ENCODE data around the gene TTL.
A peak's percentile ranks its signal among the peaks of the same experiment; 100 is the strongest.

The TTL gene

DNA sequence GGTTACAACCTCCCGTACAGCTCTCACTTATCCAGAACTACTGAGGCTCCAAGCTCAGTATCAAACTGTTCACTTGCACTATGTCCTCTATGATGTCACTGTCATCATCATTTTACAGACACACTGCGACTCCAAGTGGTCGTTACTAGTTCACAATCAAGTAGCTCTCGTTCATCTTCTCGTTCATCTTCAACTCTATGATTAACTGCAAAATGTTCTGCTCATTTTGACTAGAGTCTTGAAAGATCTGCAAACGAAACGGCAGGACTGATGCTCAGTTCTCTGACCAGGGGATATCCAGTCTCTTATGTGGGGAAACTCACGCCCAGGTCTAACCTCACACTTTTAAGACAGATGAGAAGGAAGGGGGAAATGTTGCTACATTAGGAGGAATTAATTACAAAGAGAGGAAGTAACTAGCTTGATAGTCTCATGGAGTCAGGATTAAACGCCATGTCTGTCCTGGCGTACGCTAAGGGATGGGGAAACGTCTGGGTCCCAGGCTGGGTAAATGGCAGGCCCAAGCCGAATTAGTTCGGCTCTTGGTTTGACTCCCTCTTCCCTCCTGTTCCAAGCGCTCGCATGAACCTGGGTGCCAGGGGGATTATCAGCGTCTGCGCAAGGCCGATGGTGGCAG, 101.7 kb downstream of the TTL start:
- DNase-seq (ENCODE audit: low read depth in 2 of 2), result no peak

DNA sequence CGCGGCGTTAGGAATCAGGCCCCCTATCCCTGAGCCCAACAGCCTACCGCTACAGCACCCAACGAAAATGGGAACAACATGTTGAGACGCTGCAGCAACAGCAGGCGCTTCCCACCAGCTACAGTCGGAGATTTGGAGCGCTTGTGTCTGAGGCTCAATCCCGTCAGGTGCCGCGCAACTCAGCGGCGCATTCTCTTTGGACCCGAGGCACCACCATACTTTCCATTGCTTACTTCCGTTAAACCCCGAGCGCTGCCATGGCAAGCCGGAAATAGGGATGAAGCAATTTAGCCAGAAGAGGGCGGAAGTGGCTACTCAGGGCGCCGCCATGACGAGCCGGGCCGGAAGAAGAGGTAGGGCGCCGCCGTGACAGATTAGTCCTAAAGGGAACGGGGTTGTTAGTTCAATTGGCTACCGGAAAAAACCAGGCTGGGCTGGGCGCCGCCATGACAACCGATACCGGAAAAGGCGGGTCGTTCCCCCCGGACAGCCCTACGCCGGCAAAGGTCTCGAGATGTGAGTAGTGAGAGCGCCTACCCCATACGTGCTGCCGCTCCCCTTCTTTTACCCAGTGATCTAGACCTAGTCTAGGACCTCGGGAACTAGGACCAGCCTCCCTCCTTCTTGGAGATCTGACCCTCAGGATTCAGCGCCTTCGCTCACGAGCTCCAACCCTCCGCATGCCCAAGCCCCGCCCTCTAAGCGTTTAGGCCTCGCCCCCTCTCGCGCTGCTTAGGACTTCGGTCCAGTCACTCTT, 102.4 kb downstream of the TTL start, which contains the start of gene CHCHD5:
Gene CHCHD5, plus strand, starts transcription at position 476 of the 757 bp plus-strand sequence. Its CDS starts 39 bp downstream, at position 515.
- DNase-seq (ENCODE audit: low read depth in 2 of 2), result peak; percentile 82 to 87

DNA sequence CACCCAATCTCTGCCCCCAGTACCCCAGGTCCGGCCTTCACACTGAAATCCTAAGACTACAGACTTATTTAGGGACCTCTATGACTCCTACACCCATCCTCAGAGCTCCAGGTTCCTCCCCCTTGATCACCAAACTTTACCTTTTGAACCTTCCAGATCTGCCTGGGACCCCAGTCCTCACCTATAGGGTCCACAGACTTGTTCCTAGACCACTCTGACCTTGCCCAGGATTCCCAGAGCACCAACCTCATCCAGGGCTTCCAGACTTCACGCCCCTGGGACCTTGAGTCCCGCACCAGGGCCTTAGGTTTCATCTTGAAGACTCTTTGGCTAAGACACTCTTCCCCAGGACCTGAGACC, 102.9 kb downstream of the TTL start:
- no peak for DNase-seq (ENCODE audit: low read depth in 2 of 2)

DNA sequence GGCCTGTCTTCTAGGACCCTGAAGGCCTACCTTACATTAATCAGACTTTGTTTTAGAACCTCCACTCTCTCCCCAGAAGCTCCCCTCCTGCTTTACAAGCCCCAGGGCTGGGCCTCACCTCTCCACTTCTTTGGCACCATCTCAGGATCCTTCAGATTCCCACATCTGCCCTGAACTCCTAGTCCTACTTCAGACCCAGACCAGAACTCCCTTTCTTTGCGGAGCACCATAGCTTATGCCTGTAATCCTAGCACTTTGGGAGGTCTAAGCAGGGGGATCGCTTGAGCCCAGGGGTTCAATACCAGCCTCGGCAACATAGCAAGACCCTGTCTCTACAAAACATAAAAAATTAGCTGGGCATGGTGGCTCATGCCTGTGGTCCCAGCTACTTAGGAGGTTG, 103.4 kb downstream of the TTL start:
- DNase-seq (ENCODE audit: low read depth in 2 of 2), result no peak

DNA sequence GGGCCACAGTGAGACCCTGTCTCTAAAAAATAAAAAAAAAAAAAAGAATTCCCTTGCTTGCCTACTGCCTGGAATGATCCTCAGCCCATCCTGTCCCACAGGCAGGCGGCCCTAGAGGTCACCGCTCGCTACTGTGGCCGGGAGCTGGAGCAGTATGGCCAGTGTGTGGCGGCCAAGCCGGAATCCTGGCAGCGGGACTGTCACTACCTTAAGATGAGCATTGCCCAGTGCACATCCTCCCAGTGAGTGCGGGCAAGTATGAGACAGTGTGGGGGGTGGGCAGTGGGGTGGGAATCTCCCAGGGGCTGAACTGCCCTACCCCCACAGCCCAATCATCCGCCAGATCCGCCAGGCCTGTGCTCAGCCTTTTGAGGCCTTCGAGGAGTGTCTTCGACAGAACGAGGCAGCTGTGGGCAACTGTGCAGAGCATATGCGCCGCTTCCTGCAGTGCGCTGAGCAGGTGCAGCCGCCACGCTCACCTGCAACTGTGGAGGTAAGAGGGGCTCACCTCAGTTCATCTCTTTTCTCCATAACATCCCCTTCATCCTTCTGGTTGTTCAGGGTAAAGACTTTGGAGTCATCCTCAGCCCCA, 104.0 kb downstream of the TTL start:
- DNase-seq (ENCODE audit: low read depth in 2 of 2), result no peak

DNA sequence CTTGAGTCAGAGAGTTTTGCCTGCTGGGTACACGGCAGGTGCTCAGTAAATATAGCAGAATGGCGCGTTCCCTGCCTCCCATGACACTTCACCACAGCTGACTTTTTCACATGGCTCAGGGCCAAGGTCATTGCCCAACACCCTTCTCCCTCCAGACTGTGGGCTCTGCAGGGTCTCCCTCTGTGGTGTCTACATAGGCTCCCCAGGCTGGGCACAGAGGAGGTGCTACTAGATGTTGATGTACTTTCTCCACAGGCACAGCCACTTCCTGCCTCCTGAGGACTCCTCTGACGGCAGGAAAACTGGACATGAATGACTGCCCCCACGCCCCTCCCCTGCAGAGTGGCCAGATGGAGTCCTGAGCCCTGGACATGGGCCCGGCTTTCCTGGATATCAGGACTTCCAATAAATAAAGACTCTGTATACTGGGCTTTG, 106.7 kb downstream of the TTL start:
- DNase-seq (ENCODE audit: low read depth in 2 of 2), result no peak
